Activated naive CD4-positive, alpha-beta T cell treated with anti-CD3 and anti-CD28 coated beads for 36 hours (primary cell): Measurements from ENCODE around the gene SSC5D. TPM values are rescaled to one million over a fixed set of nuclear protein-coding genes. Genes with fewer than 3 reads are reported as not detected.

Source experiments
- CTCF ChIA-PET: fragments of 350-600 bp; sonication (Branson Sonifier 250); formaldehyde crosslinking; loops from one replicate; lab custom pipeline; 2021; ENCODE audit warnings: antibody characterized with exemption; lab: Charles Lee
- DNase-seq: peaks from one replicate; pipeline ENCODE4 v3.0.0-alpha.2; 2020
- H3K27ac Mint-ChIP-seq: one replicate; pipeline ENCODE4 v1.8.0; 2021; ENCODE audit warnings: mild to moderate bottlenecking, mixed read lengths
- H3K27me3 Mint-ChIP-seq: one replicate; pipeline ENCODE4 v1.8.0; 2021; ENCODE audit warnings: low read depth, mixed read lengths
- H3K36me3 Mint-ChIP-seq: one replicate; pipeline ENCODE4 v1.8.0; 2021; ENCODE audit warnings: low read depth, mixed read lengths
- H3K4me1 Mint-ChIP-seq: one replicate; pipeline ENCODE4 v1.8.0; 2021; ENCODE audit warnings: low read depth, mixed read lengths
- H3K4me3 Mint-ChIP-seq: one replicate; pipeline ENCODE4 v1.8.0; 2021; ENCODE audit warnings: mild to moderate bottlenecking, moderate library complexity, mixed read lengths
- H3K9me3 Mint-ChIP-seq: one replicate; pipeline ENCODE4 v1.8.0; 2021; ENCODE audit warnings: mixed read lengths
- intact Hi-C: fragments of 100-400 bp; cut with micrococcal nuclease; formaldehyde crosslinking; loops from one replicate; pipeline ENCODE4 v1.15.1; 2023
- total RNA-seq, 2 experiments: library from RNA; stranded (reverse); gene quantifications; one replicate each; pipeline ENCODE4 v1.2.3, GENCODE V29; 2021

The SSC5D gene
- total RNA-seq, 2 experiments from 2014 or later = 0.25 to 0.48 TPM

DNA sequence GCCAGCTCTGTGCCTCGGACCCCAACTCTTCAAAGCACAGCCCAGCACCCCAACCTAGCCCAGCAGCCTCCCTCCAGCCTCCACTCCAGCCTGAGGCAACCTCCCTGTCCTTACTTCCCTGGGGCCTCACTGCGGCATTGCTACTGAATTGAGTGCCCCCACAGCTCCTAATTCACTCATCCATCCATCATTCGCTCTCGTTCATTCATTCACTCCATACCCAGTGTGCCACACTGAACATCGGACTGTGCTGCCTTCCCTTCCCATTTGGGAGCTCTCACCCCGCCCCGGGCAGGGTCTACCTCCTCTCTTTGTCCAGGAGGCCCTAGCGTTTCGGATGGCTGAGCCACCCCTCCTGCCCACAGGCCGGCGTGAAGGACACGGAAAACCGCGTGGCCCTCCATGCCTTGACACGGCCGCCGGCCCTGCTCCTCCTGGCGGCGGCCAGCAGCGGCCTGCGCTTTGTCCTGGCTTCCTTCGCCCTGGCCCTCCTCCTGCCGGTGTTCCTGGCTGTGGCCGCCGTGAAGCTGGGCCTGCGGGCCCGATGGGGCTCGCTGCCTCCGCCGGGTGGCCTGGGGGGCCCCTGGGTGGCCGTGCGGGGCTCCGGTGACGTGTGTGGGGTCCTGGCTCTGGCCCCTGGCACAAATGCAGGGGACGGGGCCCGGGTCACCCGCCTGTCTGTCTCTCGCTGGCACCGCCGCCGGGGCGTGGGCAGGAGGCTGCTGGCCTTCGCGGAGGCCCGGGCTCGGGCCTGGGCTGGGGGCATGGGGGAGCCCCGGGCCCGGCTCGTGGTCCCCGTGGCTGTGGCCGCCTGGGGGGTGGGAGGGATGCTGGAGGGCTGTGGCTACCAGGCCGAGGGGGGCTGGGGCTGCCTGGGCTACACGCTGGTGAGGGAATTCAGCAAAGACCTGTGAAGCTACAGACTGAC lies 1.9 kb upstream of the SSC5D start:
- DNase-seq = no peak
- Mint-ChIP-seq H3K4me1 (peaks cover 17% of the 10 kb centered on the region), H3K36me3 (peaks cover 2% of the 10 kb centered on the region), H3K9me3 (no peaks in the 10 kb centered on the region), H3K27ac (peak overlapping the region; percentile 36), H3K27me3 (peaks cover 3% of the 10 kb centered on the region), H3K4me3 (peak overlapping the region; percentile 76)
- CTCF ChIA-PET = interaction anchor here (0.5 to 3.7 kb wide), 2 partner anchors 13 to 18 kb away, joined by 3 to 16 read pairs; no protein-coding TSS in a partner anchor
- intact Hi-C loops = no loop called here

DNA sequence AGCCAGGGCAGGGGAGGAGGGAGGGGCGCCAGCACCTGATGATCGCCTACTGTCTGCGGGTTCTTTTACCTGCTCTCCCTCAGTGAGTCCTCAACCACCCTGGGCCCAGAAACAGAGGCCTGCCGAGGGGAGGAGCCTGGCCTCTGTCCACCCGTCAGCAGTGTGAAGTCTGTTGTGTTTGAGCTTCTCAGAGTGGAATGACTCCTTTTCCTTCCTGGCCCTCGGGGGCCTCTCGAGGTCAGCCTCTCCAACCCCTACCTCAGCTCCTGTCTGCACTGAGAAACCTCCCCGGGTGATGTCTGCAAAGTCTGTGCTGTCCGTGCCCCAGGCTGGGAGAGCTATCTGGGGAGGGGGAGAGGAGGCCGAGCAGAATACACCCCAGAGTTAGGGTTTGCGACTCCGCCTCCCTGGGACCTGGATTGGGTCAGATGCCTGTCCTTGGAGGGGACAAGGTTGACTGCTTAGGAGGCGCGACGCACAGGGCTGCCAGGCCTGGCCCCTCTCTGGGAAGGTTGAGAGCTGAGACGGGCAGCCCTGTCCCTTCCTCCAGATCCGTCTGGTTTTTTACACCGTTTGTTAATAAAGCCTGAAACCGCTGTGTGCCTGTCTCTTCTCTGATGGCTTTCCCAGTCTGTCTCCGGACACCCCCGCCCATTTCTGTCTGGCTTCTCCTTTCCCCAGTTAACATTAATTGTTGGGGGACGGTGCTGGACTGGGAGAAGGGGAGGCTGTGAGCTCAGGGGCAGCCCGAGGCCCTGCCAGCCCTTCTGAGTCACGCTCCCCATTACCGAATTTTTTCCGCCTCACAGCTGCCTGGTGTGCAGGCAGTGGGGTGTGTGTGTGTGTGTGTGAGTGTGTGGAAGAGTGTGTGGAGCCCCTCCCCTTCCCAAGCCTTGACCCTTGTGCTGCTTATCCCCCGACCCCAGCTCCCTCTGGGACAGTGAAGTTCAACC lies 989 bp upstream of the SSC5D start:
- Mint-ChIP-seq H3K27ac (no peak overlapping the region), H3K4me3 (peak overlapping the region; percentile 15), H3K9me3 (no peaks in the 10 kb centered on the region), H3K27me3 (peaks cover 6% of the 10 kb centered on the region), H3K4me1 (peaks cover 17% of the 10 kb centered on the region), H3K36me3 (no peaks in the 10 kb centered on the region)
- peak; percentile 54 for DNase-seq
- intact Hi-C loops = no loop called here
- CTCF ChIA-PET = interaction anchor here (3.7 kb wide), 1 partner anchor 17 kb away, joined by 16 read pairs; no protein-coding TSS in a partner anchor

DNA sequence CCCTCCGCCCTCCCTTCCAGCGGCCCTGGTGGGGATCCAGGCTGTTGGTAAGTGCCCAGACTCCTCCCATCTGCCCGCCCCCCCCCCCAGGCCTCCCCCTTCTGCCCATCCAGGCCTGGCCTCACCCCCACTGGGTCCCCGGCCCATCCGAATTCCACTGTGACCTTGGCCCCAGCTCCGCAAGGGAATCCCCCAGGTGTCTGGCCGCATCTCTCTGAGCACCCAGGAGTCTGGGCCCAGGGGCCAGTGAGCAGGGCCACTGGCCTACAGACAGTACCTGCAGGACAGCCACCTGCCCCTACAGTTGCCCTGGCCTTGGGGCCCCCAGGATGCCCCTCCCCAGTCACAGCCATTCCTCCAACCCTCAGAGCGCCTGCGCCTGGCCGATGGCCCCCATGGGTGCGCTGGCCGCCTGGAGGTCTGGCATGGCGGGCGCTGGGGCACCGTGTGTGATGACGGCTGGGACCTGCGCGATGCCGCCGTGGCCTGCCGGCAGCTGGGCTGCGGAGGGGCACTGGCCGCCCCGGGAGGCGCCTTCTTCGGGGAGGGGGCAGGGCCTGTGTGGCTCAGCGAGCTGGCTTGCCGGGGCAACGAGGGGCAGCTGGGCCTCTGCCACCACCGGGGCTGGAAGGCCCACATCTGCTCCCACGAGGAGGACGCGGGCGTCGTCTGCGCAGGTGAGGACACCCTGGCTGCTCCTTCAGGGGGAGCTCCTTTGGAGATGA lies 912 bp downstream of the SSC5D start:
- Mint-ChIP-seq H3K36me3 (no peaks in the 10 kb centered on the region), H3K4me3 (no peak overlapping the region), H3K9me3 (no peaks in the 10 kb centered on the region), H3K27ac (no peak overlapping the region), H3K27me3 (peaks cover 8% of the 10 kb centered on the region), H3K4me1 (peaks cover 17% of the 10 kb centered on the region)
- intact Hi-C loops = no loop called here
- DNase-seq = no peak
- CTCF ChIA-PET = interaction anchor here (1.1 to 3.7 kb wide), 2 partner anchors 15 to 22 kb away, joined by 5 to 16 read pairs; no protein-coding TSS in a partner anchor

DNA sequence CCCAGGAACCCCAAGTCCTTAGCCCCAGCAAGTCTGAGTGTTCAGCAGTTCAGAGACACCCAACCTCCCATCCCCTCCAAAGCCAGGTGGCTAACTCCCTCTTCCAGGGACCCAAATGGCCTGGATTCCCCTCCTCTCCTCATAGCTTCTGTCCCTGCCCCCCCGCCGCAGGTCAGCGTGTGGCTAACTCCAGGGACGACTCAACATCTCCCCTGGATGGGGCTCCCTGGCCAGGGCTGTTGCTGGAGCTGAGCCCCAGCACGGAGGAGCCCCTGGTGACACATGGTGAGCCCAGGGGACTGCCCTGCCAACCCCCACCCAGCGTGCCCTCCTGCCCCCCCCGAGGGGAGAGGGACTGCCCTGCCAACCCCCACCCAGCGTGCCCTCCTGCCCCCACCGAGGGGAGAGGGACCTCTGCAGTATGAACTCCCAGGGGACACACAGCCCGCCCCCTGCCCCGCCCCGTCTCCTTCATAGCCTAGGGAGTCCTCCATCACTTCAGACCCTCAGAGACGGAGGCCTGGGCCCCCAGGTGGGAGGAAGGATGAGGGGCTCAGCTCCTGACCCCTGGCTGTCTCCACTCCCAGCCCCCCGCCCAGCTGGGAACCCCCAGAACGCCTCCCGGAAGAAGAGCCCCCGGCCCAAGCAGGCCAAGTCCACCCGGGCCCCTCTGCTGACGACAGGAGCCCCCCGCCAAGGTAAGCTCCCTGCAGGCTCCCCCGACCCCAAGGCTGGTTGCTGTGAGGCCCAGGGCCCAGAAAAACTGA lies 1.7 kb downstream of the SSC5D start:
- Mint-ChIP-seq H3K27ac (no peak overlapping the region), H3K27me3 (peaks cover 8% of the 10 kb centered on the region), H3K36me3 (no peaks in the 10 kb centered on the region), H3K9me3 (no peaks in the 10 kb centered on the region), H3K4me1 (peaks cover 17% of the 10 kb centered on the region), H3K4me3 (no peak overlapping the region)
- CTCF ChIA-PET = interaction anchor here (1.1 to 3.7 kb wide), 2 partner anchors 14 to 23 kb away, joined by 5 to 16 read pairs; no protein-coding TSS in a partner anchor
- intact Hi-C loops = no loop called here
- DNase-seq = no peak

DNA sequence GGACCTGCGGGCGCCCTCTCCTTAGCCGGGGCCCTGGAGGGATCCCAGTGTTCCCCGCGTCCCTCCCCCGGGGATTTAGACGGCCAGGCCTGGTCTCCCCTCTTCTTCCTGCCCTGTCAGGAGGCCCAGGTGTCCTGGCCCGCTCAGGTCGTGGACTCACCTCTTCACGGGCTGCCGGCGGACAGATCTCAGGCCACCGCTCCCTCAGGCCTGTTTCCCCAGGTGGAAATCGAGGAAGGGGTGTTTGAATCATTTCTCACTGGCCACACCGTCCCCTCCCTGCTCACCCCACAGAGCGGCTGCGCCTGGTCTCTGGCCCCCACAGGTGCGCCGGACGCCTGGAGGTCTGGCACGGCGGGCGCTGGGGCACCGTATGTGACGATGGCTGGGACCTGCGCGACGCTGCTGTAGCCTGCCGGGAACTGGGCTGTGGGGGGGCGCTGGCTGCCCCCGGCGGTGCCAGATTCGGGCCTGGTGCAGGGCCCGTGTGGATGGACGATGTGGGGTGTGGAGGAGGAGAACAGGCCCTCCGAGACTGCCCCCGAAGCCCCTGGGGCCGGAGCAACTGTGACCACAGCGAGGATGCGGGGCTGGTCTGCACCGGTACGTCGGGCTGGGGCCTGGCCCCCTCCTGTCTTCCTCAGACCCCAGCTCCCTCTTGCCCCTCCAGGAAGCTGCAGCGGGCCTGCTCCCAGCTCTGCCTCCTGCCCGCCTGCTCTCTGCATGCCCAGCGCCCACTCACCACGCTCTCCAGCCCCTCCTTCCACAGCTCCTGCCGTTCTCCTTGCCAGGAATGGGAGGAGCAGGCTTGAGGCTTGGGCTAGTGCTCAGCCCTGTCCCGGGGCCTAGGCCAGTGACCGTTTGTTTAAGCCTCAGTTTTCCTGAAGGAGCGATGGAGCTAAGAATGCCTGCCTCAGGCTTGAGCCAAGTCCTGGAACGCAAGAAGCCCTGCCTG lies 2.5 kb downstream of the SSC5D start:
- Mint-ChIP-seq H3K36me3 (no peaks in the 10 kb centered on the region), H3K4me3 (no peak overlapping the region), H3K27ac (no peak overlapping the region), H3K4me1 (peaks cover 15% of the 10 kb centered on the region), H3K27me3 (peaks cover 8% of the 10 kb centered on the region), H3K9me3 (no peaks in the 10 kb centered on the region)
- intact Hi-C loops = no loop called here
- DNase-seq = no peak
- CTCF ChIA-PET = interaction anchor here (0.6 to 1.1 kb wide), 2 partner anchors 24 to 198 kb away, joined by 5 to 7 read pairs; no protein-coding TSS in a partner anchor

DNA sequence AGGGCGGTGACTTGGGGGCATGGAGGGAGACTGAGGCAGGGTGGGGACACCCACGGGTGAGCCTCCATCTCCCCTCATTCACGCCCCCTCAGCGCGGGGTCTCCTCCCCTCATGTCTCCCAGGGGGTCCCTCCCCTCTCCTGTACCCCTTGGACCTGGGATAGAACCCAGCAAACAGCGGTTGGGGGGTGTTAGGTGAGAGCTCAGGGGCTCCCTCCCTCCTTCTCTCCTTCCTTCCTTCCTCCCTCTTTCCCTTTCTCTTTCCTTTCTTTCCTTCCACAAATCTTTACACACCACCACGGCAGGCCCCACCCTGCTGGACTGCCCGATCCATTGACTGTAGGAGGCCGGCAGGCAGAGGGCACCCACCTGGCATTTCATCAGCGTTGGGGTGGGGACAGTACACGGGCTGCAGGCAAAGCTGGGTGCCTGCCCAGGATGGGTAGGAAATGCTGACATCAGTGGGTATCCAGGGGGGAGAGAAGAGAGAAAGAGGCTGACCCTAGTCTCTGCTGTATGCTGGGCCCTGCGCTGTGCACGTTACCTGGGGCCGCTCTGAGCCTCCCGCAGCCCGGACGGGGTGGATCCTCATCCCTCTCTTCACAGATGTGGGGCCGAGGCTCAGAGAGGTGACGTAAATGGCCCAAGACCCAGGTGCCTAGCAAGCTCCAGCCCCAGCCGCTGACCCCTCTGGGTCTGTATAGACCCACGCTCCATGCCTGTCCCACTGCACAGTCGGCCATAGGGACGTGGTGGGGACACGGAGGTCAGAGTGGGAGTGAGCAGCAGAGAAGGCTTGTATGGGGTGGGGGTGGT lies 3.5 kb downstream of the SSC5D start:
- no peak overlapping the region for H3K27ac Mint-ChIP-seq
- intact Hi-C loops = no loop called here

DNA sequence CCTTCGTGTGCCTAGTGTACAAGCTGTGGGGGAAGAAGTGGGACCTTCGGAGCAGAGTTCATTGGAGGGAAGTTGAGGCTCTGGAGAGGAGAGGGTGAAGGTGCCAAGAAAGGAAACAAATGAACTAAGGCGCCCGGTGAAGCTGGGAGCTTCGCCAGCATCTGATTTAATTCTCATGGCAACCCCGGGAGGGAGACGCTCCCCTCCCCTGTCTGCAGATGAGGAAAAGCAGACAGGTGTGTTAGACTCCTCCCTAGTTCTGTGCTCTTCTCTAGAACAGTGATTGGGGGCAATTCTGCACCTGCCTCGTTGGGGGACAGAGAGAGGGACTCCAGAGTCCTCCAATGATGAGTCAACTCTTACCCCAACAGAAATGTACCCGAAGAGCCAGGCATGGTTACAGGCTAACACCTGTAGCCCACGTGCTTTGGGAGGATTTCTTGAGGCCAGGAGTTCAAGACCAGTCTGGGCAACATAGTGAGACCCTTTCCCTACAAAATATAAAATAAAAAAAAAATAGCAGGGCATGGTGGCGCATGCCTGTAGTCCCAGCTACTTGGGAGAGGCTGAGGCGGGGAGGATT lies 4.2 kb downstream of the SSC5D start:
- H3K36me3 Mint-ChIP-seq = no peaks in the 10 kb centered on the region
- intact Hi-C loops = no loop called here

More for the DNA sequence above, 3.5 kb downstream of the SSC5D start:
- CTCF ChIA-PET = interaction anchor here (0.6 kb wide), 1 partner anchor 762 kb away, joined by 5 read pairs; no protein-coding TSS in a partner anchor
- Mint-ChIP-seq H3K4me1 (peaks cover 10% of the 10 kb centered on the region), H3K4me3 (no peak overlapping the region), H3K27me3 (peaks cover 5% of the 10 kb centered on the region), H3K36me3 (no peaks in the 10 kb centered on the region), H3K9me3 (no peaks in the 10 kb centered on the region)
- no peak for DNase-seq

DNA sequence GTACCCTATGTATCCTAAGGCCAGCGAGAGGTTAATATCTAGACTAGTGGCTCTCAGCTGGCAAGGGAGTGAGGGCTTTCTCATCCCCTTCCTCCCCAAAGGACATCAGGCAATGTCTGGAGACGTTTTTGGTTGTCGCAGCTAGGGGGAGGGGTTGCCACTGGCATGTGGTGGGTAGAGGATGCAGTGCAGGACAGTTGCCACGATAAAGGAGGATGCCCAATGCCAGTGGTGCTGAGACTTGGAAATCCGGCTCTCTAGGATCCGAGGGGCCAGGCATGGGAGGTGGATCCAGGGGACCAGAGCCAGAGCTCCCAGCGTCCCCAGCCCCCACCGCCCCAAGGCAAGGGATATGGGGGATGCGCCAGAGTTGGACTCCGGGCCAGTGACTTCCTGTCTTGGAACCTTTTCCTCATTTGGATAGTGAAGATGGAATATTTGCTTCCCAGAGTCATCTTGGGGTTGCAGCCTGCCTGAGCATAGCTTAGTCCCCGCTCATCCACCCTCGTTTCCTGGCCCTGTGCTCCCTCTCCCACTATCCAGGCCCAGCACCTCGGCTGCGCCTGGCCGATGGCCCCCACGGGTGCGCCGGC lies 4.9 kb downstream of the SSC5D start:
- intact Hi-C loops = no loop called here
- Mint-ChIP-seq H3K4me1 (no peaks in the 10 kb centered on the region), H3K9me3 (no peaks in the 10 kb centered on the region), H3K36me3 (no peaks in the 10 kb centered on the region), H3K27ac (no peak overlapping the region), H3K27me3 (peaks cover 5% of the 10 kb centered on the region), H3K4me3 (no peak overlapping the region)
- CTCF ChIA-PET = interaction anchor here (1.0 kb wide), 1 partner anchor 10 kb away, joined by 3 read pairs; no protein-coding TSS in a partner anchor
- DNase-seq = no peak

More for the DNA sequence above, 4.2 kb downstream of the SSC5D start:
- H3K27ac Mint-ChIP-seq = no peak overlapping the region
- peaks cover 4% of the 10 kb centered on the region for H3K4me1 Mint-ChIP-seq
- no peaks in the 10 kb centered on the region for H3K9me3 Mint-ChIP-seq
- no peak overlapping the region for H3K4me3 Mint-ChIP-seq
- CTCF ChIA-PET = interaction anchor here (0.6 kb wide), 1 partner anchor 761 kb away, joined by 5 read pairs; no protein-coding TSS in a partner anchor
- peaks cover 5% of the 10 kb centered on the region for H3K27me3 Mint-ChIP-seq
- no peak for DNase-seq

DNA sequence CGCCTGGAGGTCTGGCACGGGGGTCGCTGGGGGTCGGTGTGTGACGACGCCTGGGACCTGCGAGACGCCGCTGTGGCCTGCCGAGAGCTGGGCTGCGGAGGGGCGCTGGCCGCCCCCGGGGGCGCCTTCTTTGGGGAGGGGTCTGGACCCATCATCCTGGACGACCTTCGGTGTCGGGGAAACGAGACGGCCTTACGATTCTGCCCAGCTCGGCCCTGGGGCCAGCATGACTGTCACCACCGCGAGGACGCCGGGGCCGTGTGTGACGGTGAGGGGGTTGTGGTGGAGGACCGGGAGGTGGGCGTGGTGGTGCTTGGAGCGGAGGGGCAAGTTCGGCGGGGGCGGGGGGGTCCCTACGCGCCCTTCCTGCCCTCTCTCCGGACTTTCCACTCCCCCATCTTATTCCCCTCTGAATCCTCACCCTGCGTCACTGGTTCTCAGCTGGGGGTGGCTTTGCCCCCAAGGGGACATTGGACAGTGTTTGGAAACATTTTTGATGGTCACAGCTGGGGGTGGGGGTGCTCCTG lies 5.5 kb downstream of the SSC5D start:
- H3K4me3 Mint-ChIP-seq = no peak overlapping the region
- H3K9me3 Mint-ChIP-seq = no peaks in the 10 kb centered on the region
- H3K27ac Mint-ChIP-seq = no peak overlapping the region
- peaks cover 5% of the 10 kb centered on the region for H3K27me3 Mint-ChIP-seq
- H3K4me1 Mint-ChIP-seq = no peaks in the 10 kb centered on the region
- no peak for DNase-seq
- intact Hi-C loops = no loop called here
- CTCF ChIA-PET = interaction anchor here (1.0 kb wide), 1 partner anchor 10 kb away, joined by 3 read pairs; no protein-coding TSS in a partner anchor
- H3K36me3 Mint-ChIP-seq = no peaks in the 10 kb centered on the region
